CD4-positive, alpha-beta T cell treated with Interleukin-21 for 1 hour (primary cell): ENCODE measurements around the gene NHSL1.

Experiments
- DNase-seq: peaks from one replicate; pipeline ENCODE4 v3.0.0-alpha.2; 2020

NHSL1 gene

DNA sequence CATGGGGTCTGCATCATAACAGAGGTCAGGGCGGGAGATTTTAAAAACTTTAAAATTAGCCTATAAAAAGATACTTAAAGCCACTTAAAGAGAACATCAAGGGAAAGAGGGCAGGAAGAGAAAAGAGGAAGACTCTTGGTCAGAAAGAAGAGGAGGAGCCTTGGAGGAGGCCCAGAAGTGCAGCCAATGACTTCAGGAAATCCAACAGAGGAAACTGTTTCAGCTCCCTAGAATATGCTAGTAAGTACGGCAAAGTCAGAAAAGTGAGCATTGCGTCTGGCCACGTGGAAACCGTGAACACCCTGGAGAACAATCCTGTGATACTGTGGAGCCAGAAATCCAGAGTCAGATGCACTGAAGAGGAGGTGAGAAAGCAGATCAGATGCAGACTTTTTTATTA is 22.5 kb upstream of the NHSL1 start:
- no peak for DNase-seq

DNA sequence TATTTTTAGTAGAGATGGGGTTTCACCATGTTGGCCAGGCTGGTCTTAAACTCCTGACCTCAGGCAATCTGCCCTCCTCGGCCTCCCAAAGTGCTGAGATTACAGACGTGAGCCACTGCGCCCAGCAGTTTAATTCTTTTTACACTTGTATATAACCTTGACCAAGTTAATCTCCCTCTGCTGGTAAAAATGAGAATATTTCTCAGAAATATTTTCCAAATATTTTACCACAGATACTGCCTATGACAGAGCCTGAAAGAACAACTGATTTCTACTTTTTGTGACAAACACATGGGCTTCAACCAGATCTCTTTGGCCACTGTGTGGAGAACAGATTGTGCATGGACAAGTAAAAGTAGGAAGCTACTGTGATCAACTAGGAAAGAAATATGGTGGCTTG is 21.2 kb upstream of the NHSL1 start:
- peak; percentile 19 for DNase-seq

DNA sequence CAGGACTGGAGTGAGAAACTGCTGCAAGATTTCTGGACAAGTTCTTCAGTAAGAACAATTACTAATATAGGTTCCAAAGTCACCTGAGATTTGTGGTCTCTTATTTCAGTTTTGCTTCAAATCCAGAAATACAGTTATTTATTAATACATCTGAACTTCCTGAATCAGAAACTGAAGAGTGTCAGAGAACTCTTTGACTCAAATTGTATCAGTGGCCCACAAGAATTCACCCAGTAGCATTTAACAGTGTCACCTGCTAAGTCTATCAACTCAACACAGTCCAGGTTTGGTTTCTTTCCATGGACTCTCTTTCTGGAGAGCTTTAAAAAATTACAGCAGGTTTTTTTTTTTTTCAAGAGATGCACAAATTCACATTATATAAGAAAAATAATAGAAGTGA is 18.8 kb upstream of the NHSL1 start:
- no peak for DNase-seq

DNA sequence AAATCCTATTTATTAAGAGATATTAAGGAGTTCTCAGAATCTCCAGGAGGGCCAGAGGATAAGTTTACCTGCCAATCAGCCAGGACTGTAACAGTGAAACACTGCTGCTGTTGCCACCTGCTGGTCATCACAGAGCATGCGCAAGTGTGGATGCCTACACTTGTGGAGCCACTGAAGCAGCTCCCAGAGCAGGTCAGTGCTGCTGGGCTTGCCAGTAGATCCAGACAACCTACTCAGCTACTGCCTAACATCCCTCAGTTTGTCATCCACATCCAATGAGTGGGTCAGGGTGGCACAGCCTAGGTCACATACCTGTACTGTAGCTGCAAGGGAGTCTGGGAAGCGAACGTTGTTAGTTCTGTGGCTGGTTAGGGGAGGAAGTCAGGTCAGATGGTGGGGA is 18.3 kb upstream of the NHSL1 start:
- DNase-seq: peak; percentile 69

DNA sequence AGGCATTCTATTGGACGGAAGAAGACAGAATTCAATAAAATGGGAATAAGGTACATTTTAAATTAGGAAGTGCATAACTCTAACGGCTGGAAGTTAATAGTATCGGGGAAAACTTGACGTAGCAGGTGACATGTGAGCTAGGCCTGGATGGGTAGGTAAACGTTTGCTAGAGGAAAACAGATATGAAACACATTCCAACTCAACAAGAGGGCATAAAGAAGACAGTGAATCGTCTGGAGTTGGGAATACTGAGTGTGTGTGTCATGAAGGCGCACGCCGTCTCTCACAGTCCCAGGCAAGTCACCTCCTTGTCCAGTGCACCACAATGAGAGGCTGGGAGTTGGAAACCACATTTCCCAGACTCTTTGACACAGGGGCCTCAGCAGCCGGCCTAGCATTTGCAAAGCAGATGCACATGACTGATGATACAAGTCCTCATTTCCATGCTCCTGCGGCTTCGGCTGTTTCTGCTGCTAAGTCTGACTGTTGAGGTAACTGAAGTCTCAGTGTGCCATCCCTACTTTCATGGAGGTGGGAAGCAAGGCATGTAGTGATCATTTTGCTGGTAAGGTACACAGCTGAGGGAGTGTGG is 16.5 kb upstream of the NHSL1 start:
- no peak for DNase-seq

DNA sequence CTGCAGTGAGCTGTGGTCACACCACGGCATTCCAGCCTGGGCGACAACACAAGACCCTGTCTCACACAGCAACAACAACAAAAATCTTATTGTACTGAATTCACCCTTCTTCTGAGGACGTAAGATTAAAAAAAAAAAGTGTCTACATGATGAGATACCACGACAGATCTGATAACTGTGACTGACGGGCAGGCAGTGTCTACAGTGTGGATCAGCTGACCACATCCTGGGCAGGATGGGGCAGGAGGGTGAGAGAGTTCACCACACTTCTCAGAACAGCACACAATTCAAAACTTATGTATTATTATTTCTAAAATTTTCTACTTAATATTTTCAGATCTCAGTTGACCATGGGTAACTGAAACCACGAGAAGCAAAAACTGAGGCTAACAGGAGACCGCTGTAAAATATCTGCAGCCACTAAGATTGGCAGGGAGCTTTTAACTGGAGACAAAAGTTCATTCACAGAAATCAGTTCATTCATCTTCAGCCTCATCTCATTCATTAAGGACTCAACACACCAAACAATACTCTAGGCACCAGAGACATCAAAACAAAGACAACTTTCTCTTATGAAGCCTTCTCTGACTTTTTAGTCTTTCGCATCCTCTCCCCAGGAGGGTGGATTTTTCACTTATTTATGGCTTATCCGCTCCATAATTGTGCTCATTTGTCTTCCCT is 15.7 kb upstream of the NHSL1 start:
- DNase-seq: peak; percentile 49

DNA sequence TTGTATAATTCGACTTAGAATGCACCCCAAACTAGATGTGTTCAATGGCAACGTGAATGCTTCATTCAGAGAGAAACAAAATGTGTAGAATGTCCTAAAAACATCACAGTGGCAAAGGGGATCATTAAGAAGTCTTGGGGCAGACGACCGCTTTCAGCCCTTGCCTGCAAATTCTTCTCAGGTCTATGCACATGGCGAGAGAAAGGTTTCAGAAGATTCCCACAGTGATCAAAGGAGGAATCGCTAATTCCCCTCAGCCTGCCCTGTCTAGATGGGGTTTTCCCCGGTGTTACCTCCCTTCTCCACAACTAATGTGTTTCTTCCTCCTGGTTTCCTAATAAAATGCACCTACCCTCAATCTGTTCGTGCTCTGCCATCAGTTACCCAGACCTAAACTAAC is 13.3 kb upstream of the NHSL1 start:
- no peak for DNase-seq

DNA sequence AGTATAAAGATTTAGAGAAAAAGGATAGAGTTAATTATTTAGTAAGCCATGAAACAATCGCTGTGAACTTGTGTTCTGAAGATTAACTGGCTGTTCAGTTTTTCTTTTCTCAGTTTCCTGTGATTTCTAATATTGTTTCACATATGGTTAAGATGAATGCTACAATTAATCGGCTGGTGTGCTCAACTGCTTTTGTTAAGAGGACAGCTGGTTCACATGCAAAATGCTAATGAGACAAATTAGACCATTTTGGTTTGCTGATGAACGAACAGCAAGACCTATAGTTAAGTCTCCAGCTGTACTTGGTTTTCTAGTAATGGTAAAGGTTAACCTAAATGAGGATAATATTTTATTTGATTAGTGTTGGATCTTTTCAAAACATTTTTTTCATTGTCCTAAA is 10.8 kb upstream of the NHSL1 start:
- DNase-seq: no peak

DNA sequence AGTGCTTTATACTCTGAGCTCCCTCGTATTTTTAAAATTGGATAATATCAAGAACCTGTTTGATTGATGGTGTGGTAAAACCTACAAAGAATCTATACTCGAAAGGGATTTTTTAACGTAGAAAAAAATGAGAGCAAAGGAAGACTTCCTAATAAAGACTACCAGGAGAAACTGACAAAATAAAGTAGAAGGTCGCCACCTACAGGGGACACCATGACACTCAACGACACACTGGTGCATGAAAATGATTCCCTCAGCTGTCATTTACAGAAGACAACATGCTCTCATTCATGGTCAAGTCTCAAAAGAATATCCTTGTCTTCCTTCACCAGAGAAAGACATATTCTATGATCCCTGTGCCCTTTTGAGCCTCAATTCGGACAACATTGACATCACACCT is 10.1 kb upstream of the NHSL1 start:
- DNase-seq: peak; percentile 65

DNA sequence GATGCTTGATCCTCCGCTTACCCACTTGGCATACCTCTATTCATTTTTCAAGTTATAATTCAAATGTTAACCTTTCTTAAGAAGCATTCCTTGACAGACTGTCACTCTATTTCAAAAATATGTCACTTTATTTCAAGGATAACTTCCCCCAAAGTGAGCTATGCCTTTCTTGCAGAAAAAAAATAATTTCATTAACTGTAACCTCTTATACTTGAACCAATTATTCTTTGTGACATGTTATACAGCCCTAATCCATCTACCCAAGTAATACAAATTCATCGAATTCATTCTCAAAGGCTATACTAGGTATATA is 9.3 kb upstream of the NHSL1 start:
- no peak for DNase-seq

DNA sequence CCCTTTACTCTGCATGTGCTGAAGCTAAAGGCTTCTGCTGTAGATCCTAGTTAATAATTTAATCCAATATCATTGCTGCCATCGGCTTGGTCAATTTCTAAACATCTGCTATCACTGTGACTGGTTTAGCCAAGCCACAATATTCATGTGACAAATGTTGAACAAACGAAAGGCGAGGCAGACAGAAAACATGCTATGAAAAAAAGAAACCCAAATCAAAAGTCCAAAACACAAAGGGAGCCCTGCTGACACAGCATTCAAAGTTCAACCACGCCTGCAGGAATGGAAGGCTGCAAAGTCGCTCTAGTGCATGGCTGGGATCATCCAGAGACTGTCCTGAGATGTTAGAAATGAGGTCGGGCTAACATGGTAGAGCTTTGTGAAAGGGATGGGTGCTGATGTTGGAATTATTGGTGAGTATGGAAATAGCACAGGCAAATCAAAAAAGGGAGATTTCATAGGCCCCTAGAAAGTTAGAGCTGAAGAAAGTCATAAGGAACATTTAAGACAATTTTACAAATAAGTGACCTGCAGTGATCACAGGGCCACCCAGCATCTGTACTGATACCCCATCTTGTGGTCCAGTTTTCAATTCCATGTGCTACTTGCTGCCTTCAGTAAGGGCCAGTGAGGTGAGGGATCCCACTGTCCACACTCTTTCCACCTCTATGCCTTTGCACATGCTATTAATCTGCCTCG is 8.8 kb upstream of the NHSL1 start:
- DNase-seq: no peak

DNA sequence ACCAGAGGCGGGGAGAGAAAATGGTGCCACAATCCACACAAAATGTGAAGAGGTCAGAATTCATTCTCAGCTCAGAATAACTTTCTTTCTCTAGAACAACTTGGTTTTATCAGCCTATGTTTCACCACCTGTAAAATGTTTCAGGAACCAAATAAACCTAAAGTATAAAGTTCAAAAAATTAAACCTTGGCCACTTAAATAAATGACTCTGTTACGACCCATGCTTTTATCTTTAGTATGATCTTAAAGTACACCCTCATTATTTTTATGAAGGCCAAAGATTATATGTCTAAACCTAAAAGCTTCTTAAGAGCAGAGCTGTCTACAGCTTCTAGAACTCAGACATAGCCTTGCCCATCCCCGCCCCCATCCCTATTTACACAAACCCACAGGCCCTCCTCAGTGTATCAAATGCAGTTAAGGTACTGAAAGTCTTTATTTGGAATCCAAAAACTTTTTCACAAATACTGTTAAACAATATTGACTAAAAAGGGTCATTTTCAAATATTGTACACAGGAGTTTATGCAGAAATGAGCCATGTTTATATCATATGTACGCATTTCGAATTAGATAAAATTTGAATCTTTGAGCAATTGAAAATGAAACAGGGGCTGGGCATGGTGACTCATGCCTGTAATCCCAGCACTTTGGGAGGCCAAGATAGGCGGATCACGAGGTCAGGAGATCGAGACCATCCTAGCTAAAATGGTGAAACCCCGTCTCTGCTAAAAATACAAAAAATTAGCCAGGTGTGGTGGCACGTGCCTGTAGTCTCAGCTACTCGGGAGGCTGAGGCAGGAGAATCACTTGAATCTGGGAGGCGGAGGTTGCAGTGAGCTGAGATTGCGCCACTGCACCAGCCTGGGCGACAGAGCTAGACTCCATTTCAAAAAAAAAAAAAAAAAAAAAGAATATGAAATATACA is 5.7 kb upstream of the NHSL1 start:
- no peak for DNase-seq

DNA sequence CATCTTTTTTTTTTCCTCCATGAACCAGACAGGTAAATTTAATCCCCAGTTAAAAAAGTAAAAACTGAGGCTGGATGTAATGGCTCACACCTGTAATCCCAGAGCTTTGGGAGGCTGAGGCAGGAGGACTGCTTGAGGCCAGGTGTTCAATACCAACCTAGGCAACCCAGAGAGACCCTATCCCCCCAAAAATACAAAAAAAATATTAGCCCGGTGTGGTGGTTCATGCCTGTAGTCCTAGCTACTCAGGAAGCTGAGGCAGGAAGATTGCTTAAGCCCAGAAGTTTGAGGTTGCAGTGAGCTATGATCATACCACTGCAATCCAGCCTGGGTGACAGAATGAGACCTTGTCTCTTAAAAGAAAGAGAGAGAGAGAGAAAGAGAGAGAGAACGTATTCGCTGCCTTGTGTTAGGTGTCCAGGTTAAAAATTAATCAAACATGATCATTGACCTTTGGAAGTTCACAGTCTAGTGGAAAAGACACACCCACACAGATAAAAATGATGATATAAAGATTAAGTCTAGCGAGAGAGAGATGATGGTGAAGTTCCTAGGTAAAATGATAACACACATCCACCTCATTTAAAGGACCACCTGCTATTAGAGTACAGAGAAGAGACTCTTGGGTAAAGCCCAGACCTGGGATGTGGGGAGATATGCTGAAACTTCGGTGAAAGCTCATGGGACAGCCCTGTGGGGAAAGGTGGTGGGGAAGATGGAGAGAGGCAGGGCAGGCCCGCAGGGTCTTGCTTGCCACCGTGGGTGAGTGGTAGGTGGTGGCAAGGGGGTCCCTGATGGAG is 4.8 kb upstream of the NHSL1 start:
- no peak for DNase-seq

DNA sequence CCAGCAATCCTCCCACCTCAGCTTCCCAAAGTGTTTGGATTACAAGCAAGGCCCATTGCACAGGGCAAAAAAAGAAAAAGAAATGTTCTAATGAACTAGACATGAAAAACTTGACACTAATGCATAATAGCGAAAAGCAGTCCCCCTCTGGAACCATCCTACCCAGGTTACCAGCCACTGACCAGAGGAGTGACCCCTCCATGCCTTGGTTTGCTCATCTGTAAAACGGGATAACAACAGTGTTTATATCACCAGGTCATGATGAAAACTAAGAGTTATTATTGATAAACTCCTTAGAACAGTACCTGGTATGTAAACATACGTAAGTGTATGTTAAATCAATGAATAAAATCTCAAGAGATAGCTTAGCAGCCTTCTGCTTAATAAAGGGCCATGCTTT is 3.3 kb upstream of the NHSL1 start:
- no peak for DNase-seq

DNA sequence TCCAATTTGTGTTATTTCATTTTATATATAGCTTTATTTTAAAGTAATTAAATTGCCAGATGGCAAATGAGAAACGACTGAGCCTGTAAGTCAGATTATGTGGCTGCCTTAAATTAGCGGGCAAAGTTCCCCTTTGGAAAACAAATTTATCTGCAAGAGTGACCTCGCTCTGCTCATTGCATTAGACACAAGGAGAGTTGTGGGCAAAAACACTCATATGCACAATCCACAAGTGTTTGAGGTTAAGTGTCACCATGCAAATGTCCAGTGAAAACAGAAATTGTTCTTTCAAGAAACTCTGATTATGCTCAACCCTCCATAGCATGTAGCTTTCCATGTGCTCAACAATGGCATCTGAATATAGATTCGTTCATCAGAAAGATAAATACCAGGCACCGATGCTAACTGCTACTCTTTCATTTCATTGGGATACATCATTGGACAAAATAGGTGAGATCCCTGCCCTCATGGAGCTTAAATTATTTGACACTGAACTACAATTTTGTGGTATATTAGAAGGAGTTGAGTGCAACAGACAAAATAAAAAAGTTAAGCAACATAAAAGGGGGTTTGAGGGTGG is 1.7 kb upstream of the NHSL1 start:
- no peak for DNase-seq

DNA sequence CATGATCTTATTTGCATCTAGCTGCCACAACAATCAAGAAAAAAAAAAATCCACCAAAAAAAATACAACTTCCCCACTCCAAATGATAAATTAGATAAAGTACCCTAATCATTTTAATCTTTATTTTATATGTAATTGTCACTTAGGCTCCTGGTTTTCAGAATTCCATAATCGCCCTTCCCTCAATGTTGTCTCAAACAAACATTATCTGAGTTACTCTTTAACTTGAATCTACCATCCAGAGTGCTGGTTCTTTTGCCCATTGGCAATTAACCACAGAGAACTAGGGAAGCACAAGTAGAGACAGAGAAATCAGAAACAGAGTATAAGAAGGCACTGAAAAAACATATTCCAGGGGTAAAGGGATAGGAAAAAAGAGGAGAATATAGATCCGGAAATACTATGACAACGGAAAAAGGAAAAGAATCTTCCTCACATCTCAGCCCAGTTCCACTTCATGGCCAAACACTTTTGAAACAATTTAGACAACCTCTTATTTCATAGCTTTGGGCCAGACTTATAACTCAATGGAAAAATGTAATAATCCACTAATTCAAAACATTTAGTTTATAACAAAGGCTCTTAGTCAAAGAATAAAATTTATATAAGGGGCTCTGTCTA is 861 bp upstream of the NHSL1 start:
- DNase-seq: no peak

DNA sequence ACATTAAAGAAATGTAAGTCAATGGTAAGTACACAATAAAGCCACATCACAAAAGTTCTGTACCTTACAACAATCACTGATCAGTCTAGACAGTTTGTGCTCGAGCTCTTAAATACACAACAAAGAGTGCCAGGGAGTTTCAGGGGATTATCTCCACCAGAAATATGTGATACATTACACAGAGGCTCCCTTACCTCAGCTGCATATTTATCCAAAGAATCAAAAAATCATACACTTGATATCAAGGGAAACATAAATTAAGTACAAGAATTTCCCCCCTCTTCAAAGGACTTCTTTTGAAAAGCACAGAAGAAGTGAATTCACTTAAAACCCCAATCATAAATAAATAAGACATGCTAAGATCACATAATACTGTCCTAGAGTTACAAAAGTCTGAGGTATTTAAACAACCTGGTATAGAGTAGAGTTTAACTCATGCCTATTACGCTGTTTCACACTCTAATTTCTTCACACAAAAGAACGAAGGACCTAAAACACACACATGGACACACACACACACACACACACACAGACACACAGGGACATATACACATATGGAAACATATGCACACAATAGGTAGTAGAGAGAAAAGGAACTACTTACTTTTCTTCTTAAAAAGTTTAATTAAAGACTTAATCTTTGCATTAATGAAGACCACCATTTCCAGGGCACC is 528 bp downstream of the NHSL1 start:
- no peak for DNase-seq

DNA sequence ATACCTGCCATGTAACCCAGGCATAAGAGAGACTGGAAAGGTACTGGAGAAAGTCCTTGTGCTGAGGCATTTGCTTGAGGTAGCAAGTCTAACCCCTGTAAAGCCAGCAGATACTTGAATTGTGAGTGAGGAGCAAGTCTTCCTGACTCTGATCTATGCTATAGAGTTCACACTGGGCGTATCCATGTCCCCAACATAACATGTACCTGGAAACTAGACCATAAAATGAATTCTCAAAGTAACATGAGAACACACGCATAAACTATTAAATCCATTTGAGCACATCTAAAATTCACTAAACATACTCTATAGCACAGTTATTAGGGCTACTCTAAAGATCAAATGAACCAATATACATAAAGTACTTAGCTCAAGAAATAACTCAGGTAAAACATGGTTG is 2.0 kb downstream of the NHSL1 start:
- no peak for DNase-seq

DNA sequence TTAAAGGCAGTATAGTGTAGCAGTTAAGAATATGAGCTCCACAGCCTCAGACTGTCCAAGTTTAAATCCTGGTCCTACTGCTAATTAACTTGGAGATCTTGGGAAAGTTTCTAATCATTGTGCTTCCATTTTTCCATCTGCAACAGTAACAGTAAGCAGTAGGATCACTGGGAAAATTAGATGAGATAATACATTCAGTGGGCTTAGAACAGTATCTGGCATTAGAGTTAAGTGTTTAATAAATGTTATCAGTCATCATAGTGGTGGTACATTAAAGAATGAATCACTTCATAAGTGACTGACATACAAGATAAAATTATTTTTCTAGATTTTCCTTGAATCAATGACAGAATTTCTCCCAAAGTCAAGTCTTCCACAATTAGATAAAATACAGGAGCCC is 5.0 kb downstream of the NHSL1 start:
- no peak for DNase-seq

DNA sequence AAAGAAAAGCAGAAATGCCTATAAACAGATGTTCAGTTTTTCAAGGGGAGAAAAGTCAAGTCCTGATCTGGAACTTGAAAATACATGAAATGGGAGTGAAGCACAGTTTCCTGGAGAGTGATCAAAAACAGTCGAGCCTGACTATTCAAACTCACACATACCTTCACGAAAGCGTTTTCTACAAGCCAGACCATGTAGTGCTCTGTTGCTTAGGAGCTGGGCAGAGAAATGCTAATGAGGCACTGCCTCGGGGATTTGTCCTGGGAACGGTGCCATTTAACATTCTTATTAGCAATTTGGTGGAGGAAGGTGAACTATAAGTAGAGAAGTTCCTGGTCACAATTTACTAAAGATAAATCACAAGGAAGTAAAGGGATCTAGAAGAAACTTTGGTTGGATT is 5.9 kb downstream of the NHSL1 start:
- no peak for DNase-seq

DNA sequence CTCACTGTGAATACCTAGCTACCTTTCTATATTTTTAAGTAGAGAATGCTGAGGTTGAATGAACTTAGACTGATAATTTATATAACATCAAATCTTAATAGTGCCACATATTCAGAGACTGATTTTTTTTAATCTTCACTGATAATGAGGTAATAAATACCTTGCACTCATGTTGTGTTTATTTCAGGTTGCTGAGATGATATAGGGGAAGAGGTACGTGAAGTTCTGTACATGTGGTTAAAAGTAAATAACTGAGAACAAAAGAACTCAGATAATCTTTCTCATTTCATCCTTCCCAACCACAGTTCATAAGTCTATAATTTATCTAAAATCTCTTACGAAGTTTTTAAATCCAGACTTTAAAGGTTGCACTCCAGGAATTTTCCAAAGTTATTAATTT is 6.4 kb downstream of the NHSL1 start:
- DNase-seq: no peak
